Measurements from ENCODE around the gene HEATR3. TPM values are rescaled to one million over a fixed set of nuclear protein-coding genes. Genes with fewer than 3 reads are reported as not detected.
A peak's percentile ranks its signal among the peaks of the same experiment; 100 is the strongest.

Gene HEATR3
- total RNA-seq, 1 donor from 2014 or later = 23.9 TPM

GRCh38 chr16:50146479-50147435 is 81.0 kb downstream of the HEATR3 start:
- no peak for DNase-seq (ENCODE audit: low spot score)
- H3K9me3 ChIP-seq (ENCODE audit: low read depth) = no peaks in the 10 kb centered on the region
- Mint-ChIP-seq H3K4me3 (no peak overlapping the region), H3K9me3 (no peaks in the 10 kb centered on the region), H3K36me3 (no peaks in the 10 kb centered on the region), H3K27me3 (ENCODE audit: insufficient read depth, low read depth) (no peaks in the 10 kb centered on the region), H3K4me1 (peaks cover 6% of the 10 kb centered on the region), H3K27ac (no peak overlapping the region)
- H3K4me2 ChIP-seq = no peak overlapping the region
- no peaks in the 10 kb centered on the region for H3K36me3 ChIP-seq
- no peaks in the 10 kb centered on the region for H4K20me1 ChIP-seq (ENCODE audit: low read depth)
- no peak for TF ChIP-seq EZH2 (IDR thresholded peaks at IDR 0.05)
- no peak for TF ChIP-seq CTCF (IDR thresholded peaks at IDR 0.05)
- TF ChIP-seq EZH2phosphoT487 (IDR thresholded peaks at IDR 0.05) = no peak
- no peak overlapping the region for H3K9ac ChIP-seq
- no peaks in the 10 kb centered on the region for H3K79me2 ChIP-seq (ENCODE audit: low read depth)
- peaks cover 2% of the 10 kb centered on the region for H3F3A ChIP-seq (ENCODE audit: low read depth)
- no peak overlapping the region for H3K27ac ChIP-seq
- H2AFZ ChIP-seq (replicated peaks) = no peak overlapping the region
- no peaks in the 10 kb centered on the region for H3K4me1 ChIP-seq
- peaks cover 1% of the 10 kb centered on the region for H3K27me3 ChIP-seq
- H3K4me3 ChIP-seq = no peak overlapping the region

- Mint-ChIP-seq H3K27me3 (ENCODE audit: insufficient read depth, low read depth) (peaks cover 2% of the 10 kb centered on the region), H3K4me1 (peaks cover 24% of the 10 kb centered on the region), H3K4me3 (peak overlapping the region; percentile 88), H3K27ac (no peak overlapping the region), H3K9me3 (no peaks in the 10 kb centered on the region), H3K36me3 (no peaks in the 10 kb centered on the region)
- Histone ChIP-seq H3K27me3 (peaks cover 4% of the 10 kb centered on the region), H3K27ac (no peak overlapping the region), H3K79me2 (ENCODE audit: low read depth) (peaks cover 28% of the 10 kb centered on the region), H3F3A (ENCODE audit: low read depth) (peaks cover 10% of the 10 kb centered on the region), H3K9ac (no peak overlapping the region), H3K4me2 (no peak overlapping the region), H2AFZ (replicated peaks) (no peak overlapping the region), H4K20me1 (ENCODE audit: low read depth) (peaks cover 26% of the 10 kb centered on the region), H3K4me1 (peaks cover 16% of the 10 kb centered on the region), H3K9me3 (ENCODE audit: low read depth) (no peaks in the 10 kb centered on the region), H3K36me3 (no peaks in the 10 kb centered on the region), H3K4me3 (no peak overlapping the region)
- TF ChIP-seq EZH2phosphoT487 (IDR thresholded peaks at IDR 0.05) (no peak), CTCF (IDR thresholded peaks at IDR 0.05) (no peak), EZH2 (IDR thresholded peaks at IDR 0.05) (no peak)
- DNase-seq (ENCODE audit: low spot score) = no peak
Measured at GRCh38 chr16:50151322-50151721, 85.6 kb downstream of the HEATR3 start.

- H3K79me2 ChIP-seq (ENCODE audit: low read depth) = peaks cover 33% of the 10 kb centered on the region
- peak overlapping the region; percentile 100 for H2AFZ ChIP-seq (replicated peaks)
- H3K27ac Mint-ChIP-seq = no peak overlapping the region
- no peak overlapping the region for H3K9ac ChIP-seq
- H3K27ac ChIP-seq = no peak overlapping the region
- no peaks in the 10 kb centered on the region for H3K9me3 Mint-ChIP-seq
- peaks cover 4% of the 10 kb centered on the region for H3K27me3 Mint-ChIP-seq (ENCODE audit: insufficient read depth, low read depth)
- H3K9me3 ChIP-seq (ENCODE audit: low read depth) = no peaks in the 10 kb centered on the region
- no peaks in the 10 kb centered on the region for H3K36me3 Mint-ChIP-seq
- peak overlapping the region; percentile 99 for H3K4me3 ChIP-seq
- H3K4me1 ChIP-seq = peaks cover 16% of the 10 kb centered on the region
- peak overlapping the region; percentile 91 for H3K4me2 ChIP-seq
- DNase-seq (ENCODE audit: low spot score) = no peak
- H3K4me3 Mint-ChIP-seq = peak overlapping the region; percentile 88
- H3K4me1 Mint-ChIP-seq = peaks cover 24% of the 10 kb centered on the region
- H4K20me1 ChIP-seq (ENCODE audit: low read depth) = peaks cover 30% of the 10 kb centered on the region
- H3F3A ChIP-seq (ENCODE audit: low read depth) = peaks cover 10% of the 10 kb centered on the region
- no peaks in the 10 kb centered on the region for H3K36me3 ChIP-seq
- no peak for TF ChIP-seq EZH2phosphoT487 (IDR thresholded peaks at IDR 0.05)
- no peak for TF ChIP-seq CTCF (IDR thresholded peaks at IDR 0.05)
- no peak for TF ChIP-seq EZH2 (IDR thresholded peaks at IDR 0.05)
- peaks cover 4% of the 10 kb centered on the region for H3K27me3 ChIP-seq
Measured at GRCh38 chr16:50151756-50152155, 86.0 kb downstream of the HEATR3 start.
